WERI-Rb-1 (cell line): ENCODE measurements around the gene TUBB4B.

Source experiments
- DNase-seq: peaks from one replicate; pipeline ENCODE4 v3.0.0-alpha.2; 2020
- H3K27ac ChIP-seq: fragments of 250-450 bp; sonication (Bioruptor Pico); 2 replicates; pipeline ENCODE4 v1.5.1; 2020; ENCODE audit warnings: mild to moderate bottlenecking, moderate library complexity
- H3K27me3 ChIP-seq: fragments of 250-450 bp; sonication (Bioruptor Pico); 2 replicates; pipeline ENCODE4 v1.5.1; 2021; ENCODE audit warnings: mild to moderate bottlenecking, low read depth, moderate library complexity; ENCODE audit not compliant: insufficient read depth, severe bottlenecking
- H3K36me3 ChIP-seq: fragments of 250-450 bp; sonication (Bioruptor Pico); 2 replicates; pipeline ENCODE4 v1.5.1; 2020; ENCODE audit warnings: mild to moderate bottlenecking, moderate library complexity
- H3K4me3 ChIP-seq: 2 replicates; pipeline ENCODE4 v1.5.1; 2011; ENCODE audit warnings: low read depth, mild to moderate bottlenecking, control low read depth, low read length
- H3K9me3 ChIP-seq: fragments of 250-450 bp; sonication (Bioruptor Pico); 2 replicates; pipeline ENCODE4 v1.5.1; 2021; ENCODE audit warnings: mild to moderate bottlenecking, moderate library complexity; ENCODE audit not compliant: severe bottlenecking
- TF ChIP-seq, protein P1 (sequence below): IDR thresholded peaks from 2 replicates; pipeline ENCODE4 v1.5.1; 2011; ENCODE audit warnings: low read depth, mild to moderate bottlenecking, control low read depth, inconsistent platforms, low read length

TUBB4B gene

DNA sequence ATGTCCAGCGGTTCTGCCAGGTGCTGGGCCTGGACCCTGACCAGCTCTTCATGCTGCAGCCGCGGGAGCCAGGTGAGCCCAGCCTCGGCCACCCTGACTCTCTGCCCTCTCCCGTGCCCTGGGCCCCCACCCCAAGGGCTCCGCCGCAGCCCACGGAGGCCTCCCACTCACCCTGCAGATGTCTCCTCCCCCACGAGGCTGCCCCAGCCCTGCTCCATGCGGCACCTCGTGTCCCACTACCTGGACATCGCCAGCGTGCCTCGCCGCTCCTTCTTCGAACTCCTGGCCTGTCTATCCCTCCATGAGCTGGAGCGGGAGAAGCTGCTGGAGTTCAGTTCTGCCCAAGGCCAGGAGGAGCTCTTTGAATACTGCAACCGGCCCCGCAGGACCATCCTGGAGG is 26.5 kb upstream of the TUBB4B start:
- H3K27ac ChIP-seq, result no peak overlapping the region
- no peak for DNase-seq
- no peaks in the 10 kb centered on the region for H3K9me3 ChIP-seq
- H3K36me3 ChIP-seq, result no peaks in the 10 kb centered on the region
- no peaks in the 10 kb centered on the region for H3K27me3 ChIP-seq
- TF ChIP-seq, protein P1, sequence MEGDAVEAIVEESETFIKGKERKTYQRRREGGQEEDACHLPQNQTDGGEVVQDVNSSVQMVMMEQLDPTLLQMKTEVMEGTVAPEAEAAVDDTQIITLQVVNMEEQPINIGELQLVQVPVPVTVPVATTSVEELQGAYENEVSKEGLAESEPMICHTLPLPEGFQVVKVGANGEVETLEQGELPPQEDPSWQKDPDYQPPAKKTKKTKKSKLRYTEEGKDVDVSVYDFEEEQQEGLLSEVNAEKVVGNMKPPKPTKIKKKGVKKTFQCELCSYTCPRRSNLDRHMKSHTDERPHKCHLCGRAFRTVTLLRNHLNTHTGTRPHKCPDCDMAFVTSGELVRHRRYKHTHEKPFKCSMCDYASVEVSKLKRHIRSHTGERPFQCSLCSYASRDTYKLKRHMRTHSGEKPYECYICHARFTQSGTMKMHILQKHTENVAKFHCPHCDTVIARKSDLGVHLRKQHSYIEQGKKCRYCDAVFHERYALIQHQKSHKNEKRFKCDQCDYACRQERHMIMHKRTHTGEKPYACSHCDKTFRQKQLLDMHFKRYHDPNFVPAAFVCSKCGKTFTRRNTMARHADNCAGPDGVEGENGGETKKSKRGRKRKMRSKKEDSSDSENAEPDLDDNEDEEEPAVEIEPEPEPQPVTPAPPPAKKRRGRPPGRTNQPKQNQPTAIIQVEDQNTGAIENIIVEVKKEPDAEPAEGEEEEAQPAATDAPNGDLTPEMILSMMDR, result no peak
- no peak overlapping the region for H3K4me3 ChIP-seq

DNA sequence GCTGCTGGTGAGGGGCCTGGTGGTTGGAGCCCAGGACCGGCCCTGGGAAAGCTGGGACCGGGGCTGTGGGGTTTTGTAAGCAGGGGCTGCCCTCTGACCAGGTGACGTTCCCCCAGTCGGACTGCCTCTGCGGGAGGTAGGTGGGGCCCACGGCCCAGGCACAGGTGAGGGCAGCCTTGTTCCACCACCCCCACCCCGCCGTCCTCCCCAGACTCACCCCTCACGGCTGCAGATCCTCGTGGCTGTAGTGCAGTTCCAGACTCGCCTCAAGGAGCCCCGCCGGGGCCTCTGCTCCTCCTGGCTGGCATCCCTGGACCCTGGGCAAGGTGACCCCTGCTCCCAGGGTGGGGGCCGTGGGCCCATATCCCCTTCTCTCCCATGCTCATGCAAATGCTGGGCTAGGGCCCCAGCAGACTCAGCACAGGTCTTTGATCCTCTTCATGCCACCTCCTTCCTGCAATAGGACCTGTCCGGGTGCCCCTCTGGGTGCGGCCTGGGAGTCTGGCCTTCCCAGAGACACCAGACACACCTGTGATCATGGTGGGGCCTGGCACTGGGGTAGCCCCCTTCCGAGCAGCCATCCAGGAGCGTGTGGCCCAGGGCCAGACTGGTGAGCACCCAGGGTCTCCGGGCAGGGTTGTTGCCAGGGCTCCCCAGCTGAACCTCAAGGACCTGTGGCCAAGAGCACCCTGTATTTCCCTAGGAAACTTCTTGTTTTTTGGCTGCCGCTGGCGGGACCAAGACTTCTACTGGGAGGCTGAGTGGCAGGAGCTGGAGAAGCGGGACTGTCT is 25.7 kb upstream of the TUBB4B start:
- TF ChIP-seq, protein P1, result no peak
- DNase-seq, result no peak
- Histone ChIP-seq H3K4me3 (no peak overlapping the region), H3K27me3 (no peaks in the 10 kb centered on the region), H3K9me3 (no peaks in the 10 kb centered on the region), H3K36me3 (no peaks in the 10 kb centered on the region), H3K27ac (no peak overlapping the region)

DNA sequence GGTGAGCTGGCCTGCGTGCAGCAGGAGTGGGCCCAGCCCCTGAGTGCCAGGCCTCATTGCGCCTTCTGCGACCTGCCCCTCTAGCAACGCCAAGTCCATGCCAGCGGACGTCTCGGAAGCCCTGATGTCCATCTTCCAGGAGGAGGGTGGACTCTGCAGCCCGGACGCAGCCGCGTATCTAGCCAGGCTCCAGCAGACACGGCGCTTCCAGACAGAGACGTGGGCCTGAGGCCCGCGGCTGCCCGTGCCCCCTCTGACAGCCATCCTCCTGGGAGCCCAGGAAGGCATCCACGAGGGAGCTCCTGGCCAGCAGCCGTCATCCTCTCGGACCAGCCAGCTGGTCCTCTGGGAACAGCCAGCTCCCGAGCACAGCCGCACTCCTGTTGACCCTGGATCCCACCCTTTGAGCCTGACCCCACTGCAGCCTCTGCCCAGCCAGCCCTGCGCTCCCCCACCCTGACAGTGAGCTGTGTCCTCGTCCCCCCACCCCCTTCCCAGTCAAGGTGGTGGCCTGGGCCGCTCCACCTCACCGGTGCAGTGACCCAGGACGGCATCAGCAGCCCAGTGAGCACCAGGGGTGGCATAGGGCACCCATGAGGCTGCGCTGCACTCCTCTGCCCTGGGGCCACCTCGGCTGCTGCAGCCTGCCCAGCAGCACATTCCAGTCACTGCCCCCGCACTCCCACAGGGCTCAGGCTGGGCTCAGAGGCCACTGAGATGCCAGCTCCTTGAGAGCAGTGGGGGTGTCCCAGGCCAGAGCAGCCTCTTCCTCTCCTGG is 24.7 kb upstream of the TUBB4B start:
- H3K27ac ChIP-seq, result no peak overlapping the region
- H3K9me3 ChIP-seq, result no peaks in the 10 kb centered on the region
- no peaks in the 10 kb centered on the region for H3K27me3 ChIP-seq
- DNase-seq, result no peak
- H3K36me3 ChIP-seq, result no peaks in the 10 kb centered on the region
- H3K4me3 ChIP-seq, result no peak overlapping the region
- TF ChIP-seq, protein P1, result no peak

DNA sequence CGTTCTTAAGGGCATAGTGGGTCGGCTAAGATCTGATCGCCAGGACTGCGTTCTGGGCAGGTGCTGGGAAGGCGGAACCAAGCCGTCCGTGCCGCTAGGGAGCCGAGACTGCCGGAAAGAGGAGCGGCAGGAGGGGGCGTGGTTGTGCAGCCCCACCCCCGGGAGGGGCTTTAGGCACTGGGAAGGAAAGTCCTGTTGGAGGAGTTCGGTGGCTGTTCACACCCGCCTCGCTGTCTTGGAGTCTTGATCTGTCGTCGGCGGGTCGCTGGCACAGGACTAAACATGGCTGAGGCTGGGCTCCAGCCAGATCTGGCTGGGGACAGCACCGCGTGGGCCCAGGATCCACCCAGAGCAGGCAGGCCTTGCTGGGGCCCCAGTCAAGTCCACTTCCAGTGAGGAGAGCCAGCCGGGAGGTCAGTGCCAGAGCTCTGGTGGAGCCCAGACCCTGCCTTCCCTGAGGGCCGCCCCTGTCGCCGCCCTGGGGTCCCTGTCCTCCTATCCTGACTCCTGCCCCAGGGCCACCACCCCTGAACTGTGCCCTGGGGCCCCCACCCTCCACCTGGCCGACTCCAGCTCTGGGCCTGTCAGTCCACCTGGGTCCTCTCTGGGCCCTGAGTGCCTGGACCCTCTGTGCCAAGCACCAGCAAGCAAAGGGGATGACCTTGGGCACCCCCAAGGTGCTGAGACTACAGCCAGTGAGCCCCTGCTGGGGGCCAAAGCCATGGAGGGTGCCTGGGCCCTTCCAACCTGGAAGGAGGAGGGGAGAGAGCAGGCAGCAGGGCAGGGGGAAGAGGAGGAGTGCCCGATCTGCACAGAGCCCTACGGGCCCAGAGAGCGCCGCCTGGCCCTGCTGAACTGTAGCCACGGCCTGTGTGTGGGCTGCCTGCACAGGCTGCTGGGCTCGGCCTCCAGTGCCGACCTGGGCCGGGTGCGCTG is 23.5 kb upstream of the TUBB4B start:
- H3K4me3 ChIP-seq, result no peak overlapping the region
- H3K36me3 ChIP-seq, result no peaks in the 10 kb centered on the region
- H3K27ac ChIP-seq, result no peak overlapping the region

DNA sequence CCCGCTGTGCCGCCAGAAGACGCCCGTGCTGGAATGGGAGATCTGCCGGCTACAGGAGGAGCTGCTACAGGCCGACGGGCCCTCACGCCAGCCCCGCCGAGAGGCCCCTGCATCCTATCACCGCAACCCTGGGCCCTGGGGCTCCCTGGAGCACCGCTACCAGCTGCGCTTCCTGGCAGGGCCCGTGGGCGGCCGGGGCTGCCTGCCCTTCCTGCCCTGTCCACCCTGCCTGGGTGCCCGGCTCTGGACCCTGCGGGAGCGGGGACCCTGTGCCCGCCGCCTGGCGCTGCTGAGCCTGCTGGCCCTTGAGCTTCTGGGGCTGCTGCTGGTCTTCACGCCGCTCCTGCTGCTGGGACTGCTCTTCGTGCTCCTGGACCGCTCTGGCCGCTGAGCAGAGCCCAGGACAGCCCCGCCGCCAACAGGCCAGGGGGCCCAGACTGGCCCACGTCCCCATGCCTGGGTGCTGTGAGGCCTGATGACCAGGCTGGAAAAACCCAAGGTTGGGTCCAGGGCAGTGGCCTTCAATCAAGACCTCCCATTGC is 22.8 kb upstream of the TUBB4B start:
- TF ChIP-seq, protein P1, result no peak
- Histone ChIP-seq H3K27me3 (no peaks in the 10 kb centered on the region), H3K36me3 (no peaks in the 10 kb centered on the region), H3K9me3 (no peaks in the 10 kb centered on the region), H3K4me3 (no peak overlapping the region), H3K27ac (no peak overlapping the region)
- DNase-seq, result no peak

More for the DNA sequence above, 23.5 kb upstream of the TUBB4B start:
- DNase-seq, result peak; percentile 64
- H3K9me3 ChIP-seq, result no peaks in the 10 kb centered on the region
- H3K27me3 ChIP-seq, result no peaks in the 10 kb centered on the region
- TF ChIP-seq, protein P1, result no peak
